ENCODE measurements around the gene TRIM15.
"Not testable (repeated sequence)": the region's sequence is repeated elsewhere in the genome, so short reads cannot be mapped to it uniquely, and the experiment has no call there.

TRIM15 gene

GRCh38 chr6:30163090-30163917, at the start of gene TRIM15:
Gene TRIM15 (plus strand): TSS chr6:30163546. CDS start chr6:30163685, 139 bp downstream.
- DNase-seq (ENCODE audit: low spot score): no peak

GRCh38 chr6:30113841-30114240, 49.5 kb upstream of the TRIM15 start:
- DNase-seq (ENCODE audit: low spot score): no peak

- DNase-seq (ENCODE audit: low spot score): no peak
These were observed 46.6 kb upstream of the TRIM15 start for GRCh38 chr6:30116724-30117123.

GRCh38 chr6:30118691-30119090, 44.7 kb upstream of the TRIM15 start:
- not testable (repeated sequence) for DNase-seq (ENCODE audit: low spot score)

GRCh38 chr6:30121446-30122366, 41.6 kb upstream of the TRIM15 start:
- DNase-seq (ENCODE audit: low spot score): no peak

- no peak for DNase-seq (ENCODE audit: low spot score)
These were observed 40.8 kb upstream of the TRIM15 start for GRCh38 chr6:30122515-30122914.

GRCh38 chr6:30127238-30128093, 35.9 kb upstream of the TRIM15 start:
- no peak for DNase-seq (ENCODE audit: low spot score)

- no peak for DNase-seq (ENCODE audit: low spot score)
These were observed 33.8 kb upstream of the TRIM15 start for GRCh38 chr6:30129265-30130178.

- no peak for DNase-seq (ENCODE audit: low spot score)
These were observed 33.1 kb upstream of the TRIM15 start for GRCh38 chr6:30130179-30130679.

- peak; percentile 87 for DNase-seq (ENCODE audit: low spot score)
These were observed 32.2 kb upstream of the TRIM15 start for GRCh38 chr6:30130887-30131862.

GRCh38 chr6:30131947-30132497, 31.3 kb upstream of the TRIM15 start:
- no peak for DNase-seq (ENCODE audit: low spot score)

GRCh38 chr6:30135147-30135546, 28.2 kb upstream of the TRIM15 start:
- no peak for DNase-seq (ENCODE audit: low spot score)

- no peak for DNase-seq (ENCODE audit: low spot score)
These were observed 27.6 kb upstream of the TRIM15 start, which contains the start of gene TRIM40 for GRCh38 chr6:30135757-30136156. Gene TRIM40 (plus strand): TSS chr6:30136140. CDS start chr6:30137037, 897 bp downstream.

GRCh38 chr6:30136570-30137286, 26.6 kb upstream of the TRIM15 start:
- DNase-seq (ENCODE audit: low spot score): no peak

- DNase-seq (ENCODE audit: low spot score): not testable (repeated sequence)
These were observed 23.1 kb upstream of the TRIM15 start for GRCh38 chr6:30140240-30140639.

GRCh38 chr6:30142665-30143064, 20.7 kb upstream of the TRIM15 start:
- DNase-seq (ENCODE audit: low spot score): no peak

GRCh38 chr6:30143780-30144179, 19.6 kb upstream of the TRIM15 start:
- DNase-seq (ENCODE audit: low spot score): no peak

- no peak for DNase-seq (ENCODE audit: low spot score)
These were observed 18.5 kb upstream of the TRIM15 start for GRCh38 chr6:30144811-30145210.

All from germinal center (tissue), 1 donor.